GM19324 (cell line): ENCODE data around the gene DDHD1.

Experiments
- ATAC-seq: cut with Tn5 transposase; IDR thresholded peaks from one replicate; pipeline ENCODE4 v1.9.1; 2021; ENCODE audit warnings: mild to moderate bottlenecking, moderate library complexity; ENCODE audit not compliant: unreplicated experiment, low FRiP score

DDHD1 gene

GRCh38 chr14:53035336-53036210 is 117.5 kb downstream of the DDHD1 start:
- ATAC-seq: no peak

- no peak for ATAC-seq
These were observed 118.4 kb downstream of the DDHD1 start for GRCh38 chr14:53034688-53035230.

GRCh38 chr14:53034036-53034435 is 119.1 kb downstream of the DDHD1 start:
- no peak for ATAC-seq

DNA sequence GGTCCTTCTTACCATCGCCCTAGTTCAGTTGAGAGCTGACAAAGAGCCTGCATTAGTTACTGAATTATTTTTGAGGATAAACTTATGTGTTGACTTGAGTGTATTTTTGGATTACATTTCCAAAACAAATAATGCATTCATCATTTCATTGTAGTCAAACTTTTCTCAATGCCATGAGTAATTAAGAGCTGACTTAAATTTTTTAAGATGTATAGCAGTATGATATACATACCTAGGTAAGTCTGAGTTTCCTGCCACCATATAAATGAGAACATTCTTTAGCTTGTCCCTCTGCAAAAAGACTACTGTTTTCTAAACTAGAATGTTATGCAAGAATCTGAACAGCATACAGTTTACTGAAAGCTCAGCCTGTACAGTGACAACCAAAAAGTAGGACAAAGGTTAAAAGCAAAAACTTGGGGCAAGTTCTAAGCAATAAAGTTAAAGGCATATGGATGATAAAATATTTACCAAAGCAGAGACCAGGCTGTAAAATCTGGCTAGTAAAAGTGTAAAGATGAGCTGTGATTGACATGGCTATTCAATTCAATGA is 120.2 kb downstream of the DDHD1 start:
- ATAC-seq: no peak

DNA sequence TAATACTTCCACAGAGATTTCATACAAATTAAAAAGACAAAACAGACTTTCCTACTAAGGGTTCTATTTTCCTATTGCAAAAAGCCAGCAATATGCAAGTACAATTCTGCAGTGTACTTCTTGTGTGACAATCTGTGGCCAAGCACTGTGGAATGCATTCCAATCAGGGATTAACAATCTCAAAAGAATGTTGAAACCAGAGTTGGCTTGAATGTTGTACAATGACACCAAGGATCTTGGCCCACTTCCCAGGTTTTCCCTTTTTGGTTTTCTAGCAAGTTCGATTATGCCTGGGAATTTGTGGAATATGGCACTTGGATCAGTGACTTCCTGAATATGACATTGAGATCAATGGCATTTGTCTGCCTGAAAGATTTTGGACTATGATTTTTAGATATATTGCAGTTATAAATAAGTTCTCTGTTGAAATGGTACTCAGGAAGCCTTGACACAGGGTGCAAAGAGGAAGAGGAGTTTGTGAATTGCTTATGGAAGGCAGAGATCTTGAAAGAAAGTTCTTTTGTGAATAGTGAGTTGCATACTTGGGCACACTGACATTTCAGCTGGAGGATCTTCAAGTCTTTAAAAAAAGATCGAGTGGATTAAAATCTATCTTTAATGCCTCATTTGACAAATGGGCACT is 120.8 kb downstream of the DDHD1 start:
- ATAC-seq: no peak

- no peak for ATAC-seq
These were observed 125.6 kb downstream of the DDHD1 start for GRCh38 chr14:53027562-53027961.

- no peak for ATAC-seq
These were observed 126.1 kb downstream of the DDHD1 start for GRCh38 chr14:53027041-53027440.

GRCh38 chr14:53023325-53023724 is 129.8 kb downstream of the DDHD1 start:
- ATAC-seq: no peak

DNA sequence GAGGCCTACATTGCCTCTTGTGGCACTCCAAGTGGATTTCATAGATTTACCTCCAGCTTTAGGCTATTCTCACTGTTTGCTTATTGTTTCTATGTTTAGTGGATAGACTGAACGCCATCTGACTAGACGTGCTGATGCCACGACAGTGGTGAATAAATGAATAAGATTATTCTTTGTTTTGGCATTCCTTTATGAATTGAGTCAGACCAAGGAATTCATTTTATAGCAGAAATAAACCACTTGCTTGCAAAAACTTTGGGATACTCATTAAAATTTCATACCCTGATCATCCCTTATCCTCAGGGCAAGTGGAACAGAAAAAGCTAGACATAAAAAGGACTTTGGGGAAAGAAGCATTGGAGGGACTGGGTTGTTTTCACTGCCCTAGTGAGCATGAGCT is 130.5 kb downstream of the DDHD1 start:
- ATAC-seq: no peak

DNA sequence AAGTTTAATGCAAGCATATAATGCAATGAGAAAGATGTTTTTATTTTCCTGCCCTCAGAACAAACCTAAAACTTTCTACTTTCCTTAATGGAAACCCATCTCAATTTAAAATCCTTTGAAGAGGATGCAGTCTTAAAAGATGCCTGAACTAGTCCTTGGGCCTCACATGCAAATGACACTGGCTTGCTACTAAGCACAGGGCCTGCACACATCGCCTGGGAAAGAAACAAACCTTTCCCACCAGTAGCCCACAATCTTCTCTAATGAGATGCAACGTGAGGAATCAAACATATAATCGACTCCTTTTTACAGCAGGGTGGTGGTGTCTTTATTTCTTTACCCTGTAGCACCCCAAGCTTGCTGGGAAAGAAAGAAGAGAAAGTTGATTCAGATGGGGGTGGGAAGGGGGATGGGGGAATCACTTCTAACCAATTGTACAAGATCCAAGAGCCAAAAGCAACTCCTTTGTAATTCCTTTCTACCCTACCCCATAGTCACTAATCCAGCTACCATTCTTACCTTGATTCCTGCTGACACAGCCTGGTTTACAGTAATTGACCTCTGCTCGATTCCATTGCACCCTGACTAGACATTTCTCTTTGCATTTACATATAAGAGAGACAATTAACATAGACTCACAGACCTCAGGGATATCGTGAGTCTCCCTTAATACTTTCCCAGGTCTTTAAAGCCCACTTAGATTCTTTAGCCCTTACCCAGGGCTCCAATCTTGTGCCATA is 132.8 kb downstream of the DDHD1 start:
- no peak for ATAC-seq

GRCh38 chr14:53019406-53019805 is 133.7 kb downstream of the DDHD1 start:
- no peak for ATAC-seq

DNA sequence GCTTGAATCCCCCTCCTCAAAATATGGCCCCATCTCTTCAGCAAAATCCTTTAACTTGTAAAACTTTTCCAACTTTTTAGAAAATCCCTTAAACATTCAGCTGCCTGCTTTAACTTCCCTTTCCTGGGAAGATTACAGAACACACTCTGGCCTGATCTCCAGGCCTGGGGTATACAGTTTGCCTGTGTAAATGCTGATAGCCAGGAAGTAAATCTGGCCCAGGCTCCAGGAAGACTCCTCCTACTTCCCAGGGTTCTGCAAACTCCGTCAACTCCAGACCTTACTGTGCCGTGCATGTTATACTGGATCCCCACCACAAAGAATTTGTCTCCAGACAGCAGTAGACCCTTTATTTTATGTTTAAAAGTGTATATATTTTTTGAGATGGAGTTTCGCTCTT is 135.3 kb downstream of the DDHD1 start:
- ATAC-seq: no peak

GRCh38 chr14:53016919-53017318 is 136.2 kb downstream of the DDHD1 start:
- no peak for ATAC-seq

DNA sequence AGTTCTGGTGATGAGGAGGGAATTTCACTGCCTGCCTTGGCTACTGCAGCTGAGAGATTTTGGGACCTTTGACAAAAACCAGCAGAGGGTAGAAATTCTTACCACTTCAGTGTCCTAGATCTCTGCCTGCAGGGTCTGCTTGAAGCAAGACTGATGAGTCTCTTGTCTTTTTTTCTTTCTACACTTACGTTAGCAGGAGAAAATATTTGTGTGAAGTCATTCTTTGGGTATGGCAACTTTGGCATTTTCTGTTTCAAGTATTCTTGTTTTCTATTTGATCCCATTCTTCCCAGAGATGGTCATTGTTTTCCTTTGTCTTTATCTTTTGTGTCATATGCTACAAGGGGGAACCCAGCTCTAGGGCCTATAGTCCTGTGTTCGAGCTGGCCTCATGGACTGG is 136.6 kb downstream of the DDHD1 start:
- no peak for ATAC-seq

DNA sequence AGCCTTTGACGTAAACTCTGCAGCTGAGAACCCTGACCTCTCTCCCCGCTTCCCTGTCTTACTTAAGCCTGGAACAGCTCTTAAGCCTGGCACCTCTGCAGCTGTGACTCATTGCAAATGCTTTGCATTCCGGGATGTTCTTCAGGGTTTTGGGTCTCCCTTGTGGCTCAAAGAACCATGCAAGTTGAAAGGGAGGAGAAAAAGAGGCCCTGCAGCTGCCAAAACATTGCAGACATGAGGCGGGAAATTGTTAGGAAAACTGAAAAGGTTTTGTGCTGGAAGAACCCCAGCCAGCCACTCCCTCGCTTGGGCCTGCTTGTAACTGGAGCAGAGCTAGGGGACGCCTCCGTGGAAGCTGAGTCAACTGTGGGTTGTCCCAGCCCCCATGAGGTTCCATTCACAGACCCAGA is 142.1 kb downstream of the DDHD1 start:
- no peak for ATAC-seq

DNA sequence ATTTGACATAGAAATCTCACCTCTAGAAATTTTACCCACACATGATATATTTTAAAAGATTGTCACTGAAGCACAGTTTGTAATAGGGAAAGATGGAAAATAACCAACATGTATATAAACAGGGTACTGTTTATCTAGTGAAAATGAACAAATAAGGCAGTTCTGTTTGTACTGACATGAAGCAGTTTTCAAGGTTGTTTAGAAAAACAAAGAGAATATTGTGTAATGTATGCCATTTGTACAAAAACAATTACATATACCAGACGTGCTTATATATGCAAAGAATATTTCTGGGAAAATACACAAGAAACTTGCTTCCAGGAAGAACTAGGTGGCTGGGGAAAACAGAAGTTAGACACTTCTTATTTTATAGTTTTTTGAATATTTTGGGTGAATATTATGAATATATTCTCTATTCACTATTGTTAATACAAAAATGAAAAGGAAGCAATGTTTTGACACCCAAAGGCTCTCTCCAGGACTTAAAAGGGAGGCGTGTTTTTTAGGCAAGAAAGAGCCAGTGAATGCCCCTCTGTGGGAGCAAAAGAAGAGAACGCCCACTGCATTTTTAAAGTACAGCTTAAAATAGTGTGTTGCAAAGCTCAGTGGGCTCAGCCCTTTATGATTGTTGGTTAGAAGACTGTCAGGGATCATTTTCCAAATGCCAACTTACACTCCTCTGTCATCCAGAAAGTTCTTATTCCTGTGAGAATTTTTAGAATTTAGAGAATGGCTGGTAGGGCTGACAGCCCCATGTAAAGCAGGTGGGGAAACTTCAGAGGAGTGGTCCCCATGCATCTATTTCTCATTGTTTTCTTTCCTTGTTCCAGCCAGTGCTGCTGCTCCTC is 142.7 kb downstream of the DDHD1 start:
- no peak for ATAC-seq

- no peak for ATAC-seq
These were observed 146.1 kb downstream of the DDHD1 start for GRCh38 chr14:53006931-53007562.

DNA sequence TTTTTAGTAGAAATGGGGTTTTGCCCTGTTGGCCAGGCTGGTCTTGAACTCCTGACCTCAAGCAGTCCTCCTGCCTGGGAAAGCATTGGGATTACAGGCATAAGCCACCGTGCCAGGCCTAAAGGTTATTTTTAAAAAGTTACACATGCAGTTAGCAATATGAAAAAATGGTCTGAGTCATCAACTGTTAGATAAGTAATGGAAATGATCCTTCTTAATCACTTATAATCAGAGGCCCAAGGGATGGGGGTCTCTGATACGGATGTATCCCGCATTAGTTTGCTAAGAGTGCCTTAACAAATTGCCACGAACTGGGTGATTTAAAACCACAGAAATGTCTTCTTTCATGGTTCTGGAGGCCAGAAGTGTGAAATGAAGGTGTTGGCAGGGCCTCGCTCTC is 148.1 kb downstream of the DDHD1 start:
- no peak for ATAC-seq

GRCh38 chr14:53003776-53004175 is 149.3 kb downstream of the DDHD1 start:
- ATAC-seq: no peak
